GM20000 (cell line): Measurements from ENCODE around the gene EBF3.

Experiments
- DNase-seq: peaks from one replicate; pipeline ENCODE4 v3.0.0; 2012; ENCODE audit warnings: low spot score
- CTCF ChIP-seq: IDR thresholded peaks from 2 replicates; pipeline ENCODE4 v1.5.1; 2012; ENCODE audit warnings: mild to moderate bottlenecking, control low read depth; ENCODE audit errors: extremely low read depth, missing control alignments

Gene EBF3

DNA sequence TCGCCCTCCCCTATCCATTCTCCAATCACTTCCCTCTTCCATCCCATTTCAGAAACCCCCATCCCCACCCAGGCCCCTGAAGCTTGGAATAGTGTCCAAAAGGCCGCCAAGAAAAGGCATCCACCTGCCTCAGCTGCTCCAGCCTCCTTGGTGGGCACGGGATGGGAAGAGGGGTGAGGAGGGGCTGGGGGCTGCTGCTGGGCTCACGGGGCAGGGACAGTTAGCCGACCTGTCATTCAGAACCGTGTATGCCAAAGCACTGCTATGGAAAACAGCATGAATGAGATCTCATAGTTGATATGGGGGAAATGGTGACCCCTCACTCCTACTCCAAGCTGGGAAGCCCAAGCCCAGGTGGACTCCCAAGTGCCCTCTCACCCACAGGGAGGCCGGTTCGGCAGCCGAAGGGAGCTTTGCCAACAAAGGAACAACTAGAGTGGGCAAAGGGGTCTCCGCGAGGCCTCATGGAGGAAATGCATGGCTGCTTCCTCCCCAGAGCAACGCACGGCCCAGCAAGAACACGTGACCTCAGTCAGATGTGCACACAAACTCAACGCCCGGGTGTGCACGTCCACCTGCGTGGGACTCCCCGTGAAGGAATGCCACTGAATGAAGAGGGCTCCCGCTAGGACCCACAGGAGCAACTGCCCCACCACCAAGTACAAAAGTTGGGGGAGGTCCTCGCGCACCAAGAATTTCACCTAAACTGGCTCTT is 52.5 kb downstream of the EBF3 start:
- no peak for TF ChIP-seq CTCF
- no peak for DNase-seq

DNA sequence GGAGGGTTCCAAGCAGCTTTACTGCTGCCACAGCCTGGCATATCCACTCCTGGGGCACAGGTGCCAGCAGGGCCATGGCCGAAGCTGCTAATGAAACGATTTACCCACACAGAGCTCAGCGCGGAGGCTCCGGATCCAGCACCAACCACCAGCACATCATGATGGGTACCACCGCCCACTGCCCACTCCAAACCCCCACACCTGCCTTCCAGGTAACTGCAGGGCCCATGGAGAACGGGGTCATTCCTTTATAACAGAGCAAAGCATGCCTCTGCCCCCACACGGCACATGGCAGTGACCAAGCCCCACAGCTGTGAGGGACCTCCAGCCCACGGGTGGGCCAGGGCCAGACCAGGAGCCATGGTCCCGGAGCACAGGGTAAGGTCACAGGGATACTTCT is 53.2 kb downstream of the EBF3 start:
- DNase-seq = no peak
- TF ChIP-seq CTCF = no peak

DNA sequence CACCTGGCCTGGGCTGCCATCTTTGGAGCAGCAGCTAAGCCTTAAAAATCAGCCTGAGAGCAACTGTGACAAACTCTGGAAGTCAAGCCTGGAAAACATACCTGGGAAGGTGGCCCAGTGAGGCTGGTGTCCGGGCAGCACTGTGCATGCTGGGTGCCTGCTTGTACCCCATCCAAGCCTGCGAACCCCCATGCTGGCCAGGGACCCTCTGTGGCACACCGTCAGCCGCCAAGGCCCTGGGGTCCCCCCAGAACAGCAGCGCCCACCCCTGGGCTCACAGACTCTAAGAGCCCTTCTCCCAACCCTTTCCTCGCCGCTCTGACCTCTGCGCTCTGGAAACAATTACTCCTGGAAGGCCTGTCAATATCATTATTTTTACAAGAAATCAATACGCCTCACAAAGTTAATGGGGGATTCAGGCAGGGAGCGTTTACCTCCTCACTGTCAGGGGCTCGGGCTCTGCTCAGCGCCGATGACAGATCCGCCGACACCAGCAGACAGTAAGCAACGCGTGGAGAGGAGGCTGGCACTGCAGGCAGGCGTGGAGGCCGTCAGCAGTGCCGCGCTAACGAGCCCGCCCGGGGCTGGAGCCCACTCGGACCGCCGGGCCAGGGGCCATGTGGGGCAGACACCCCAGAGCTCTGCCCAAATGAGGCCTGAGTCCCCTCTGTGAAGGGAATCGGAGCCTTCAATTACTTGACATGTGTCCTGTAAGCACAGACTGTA is 54.4 kb downstream of the EBF3 start:
- no peak for DNase-seq
- no peak for TF ChIP-seq CTCF

GRCh38 chr10:129909080-129909479 is 55.0 kb downstream of the EBF3 start:
- TF ChIP-seq CTCF = no peak
- DNase-seq = no peak

DNA sequence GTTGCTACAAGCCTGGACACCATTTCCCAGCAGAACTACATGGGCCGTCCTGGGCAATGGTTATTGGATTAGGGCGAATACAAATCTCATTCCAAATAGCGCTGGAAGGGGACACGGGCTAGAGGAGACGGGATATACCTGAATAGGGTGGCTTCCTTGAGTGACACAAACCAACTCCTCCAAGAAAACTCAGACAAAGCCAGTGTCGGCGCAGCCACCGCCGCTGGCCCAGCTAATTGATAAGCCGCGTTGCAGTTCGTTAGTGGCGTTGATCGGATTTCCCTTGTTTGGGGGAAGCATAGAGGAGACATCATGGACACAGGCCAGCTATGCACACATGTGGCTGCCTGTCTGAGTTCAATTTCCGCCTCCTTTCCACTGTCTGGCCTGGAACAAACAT is 55.7 kb downstream of the EBF3 start:
- TF ChIP-seq CTCF = no peak

DNA sequence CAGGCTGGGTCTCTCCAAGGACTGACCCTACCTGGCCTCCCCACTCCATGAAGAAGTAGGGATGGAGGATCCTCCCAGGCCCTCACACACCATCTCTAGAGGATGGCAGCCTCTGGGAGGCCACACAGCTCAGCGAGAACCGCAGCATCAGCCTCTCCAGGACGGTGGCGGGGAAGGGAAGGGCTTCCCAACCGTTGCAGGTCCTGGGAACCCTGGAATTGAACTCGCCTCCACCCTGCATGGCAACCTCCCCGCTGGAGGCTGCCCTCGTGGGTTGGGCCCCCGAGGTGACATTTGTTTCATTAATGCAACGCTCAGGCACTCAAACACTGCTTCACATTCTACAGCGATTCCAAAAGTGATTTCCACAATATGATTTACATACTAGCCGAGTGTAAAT is 58.5 kb downstream of the EBF3 start:
- TF ChIP-seq CTCF = no peak

More for the DNA sequence above, 55.7 kb downstream of the EBF3 start:
- no peak for DNase-seq

DNA sequence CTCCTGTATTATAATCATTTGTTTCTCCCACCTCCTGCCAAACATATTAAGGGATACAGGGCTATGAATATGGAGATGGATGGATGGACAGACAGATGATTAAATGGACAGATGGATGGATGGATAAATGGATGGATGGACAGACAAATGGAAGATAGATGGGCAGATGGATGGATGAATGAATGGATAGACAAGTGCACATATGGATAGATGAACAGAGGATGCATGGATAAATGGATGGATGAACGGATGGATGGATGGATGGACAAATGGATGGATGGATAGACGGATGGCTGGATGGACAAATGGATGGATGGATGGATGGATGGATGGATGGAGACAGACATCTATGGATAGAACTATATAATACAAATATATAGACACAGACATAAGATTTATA is 59.8 kb downstream of the EBF3 start:
- DNase-seq = no peak
- no peak for TF ChIP-seq CTCF

More for the DNA sequence above, 58.5 kb downstream of the EBF3 start:
- no peak for DNase-seq
